ENCODE measurements around the gene ADAMTS16.
A peak's percentile ranks its signal among the peaks of the same experiment; 100 is the strongest.

Gene ADAMTS16

DNA sequence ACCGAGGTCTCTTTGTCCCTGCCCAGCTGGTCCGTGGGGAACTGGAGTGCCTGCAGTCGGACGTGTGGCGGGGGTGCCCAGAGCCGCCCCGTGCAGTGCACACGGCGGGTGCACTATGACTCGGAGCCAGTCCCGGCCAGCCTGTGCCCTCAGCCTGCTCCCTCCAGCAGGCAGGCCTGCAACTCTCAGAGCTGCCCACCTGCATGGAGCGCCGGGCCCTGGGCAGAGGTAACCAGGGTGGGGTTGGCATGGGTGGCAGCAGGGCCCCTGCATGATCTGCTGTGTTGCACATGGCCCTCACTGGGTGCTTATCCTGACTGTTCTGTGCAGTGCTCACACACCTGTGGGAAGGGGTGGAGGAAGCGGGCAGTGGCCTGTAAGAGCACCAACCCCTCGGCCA lies 163.1 kb downstream of the ADAMTS16 start:
- no peak overlapping the region for H3K4me3 ChIP-seq (ENCODE audit: low read depth, low read length)
- DNase-seq (ENCODE audit: low read depth, low spot score) = no peak
- in situ Hi-C loops (cut with HindIII; ENCODE audit: low sequenced_read_pairs) = no loop called here
- no peak for TF ChIP-seq CTCF (IDR thresholded peaks at IDR 0.05; ENCODE audit: low read depth, low read length)

DNA sequence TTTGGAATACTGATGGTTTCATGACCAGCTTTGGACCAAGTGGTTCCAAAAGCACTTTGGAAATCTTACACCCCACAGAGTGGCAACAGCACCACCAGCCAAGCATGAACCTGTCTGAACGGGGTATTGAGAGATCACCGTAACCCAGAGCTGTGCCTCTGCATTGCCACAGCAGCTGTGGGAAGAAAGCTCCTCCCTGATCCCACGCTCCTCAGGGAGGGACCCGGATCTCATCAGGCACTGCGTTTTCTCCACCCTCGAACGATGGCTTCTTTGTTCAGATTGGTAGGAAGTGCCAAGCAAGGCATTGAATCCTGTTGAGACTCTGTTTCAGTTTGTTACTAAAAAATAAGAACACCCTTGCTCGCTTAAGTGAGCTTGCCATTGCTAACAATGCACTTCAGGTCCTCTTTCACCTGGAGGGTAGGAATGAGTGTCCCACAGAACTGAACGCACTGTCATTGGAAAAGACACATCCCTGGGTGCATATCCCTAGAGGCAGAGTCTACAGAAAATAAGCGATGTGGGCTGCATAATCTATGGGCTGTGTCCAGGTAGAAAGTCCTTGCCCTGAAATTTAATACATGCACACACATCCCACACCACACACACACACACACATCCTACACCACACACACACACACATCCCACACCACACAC lies 164.4 kb downstream of the ADAMTS16 start:
- no peak for DNase-seq (ENCODE audit: low read depth, low spot score)
- in situ Hi-C loops (cut with HindIII; ENCODE audit: low sequenced_read_pairs) = no loop called here
- no peak for TF ChIP-seq CTCF (IDR thresholded peaks at IDR 0.05; ENCODE audit: low read depth, low read length)
- H3K4me3 ChIP-seq (ENCODE audit: low read depth, low read length) = no peak overlapping the region

- H3K4me3 ChIP-seq (ENCODE audit: low read depth, low read length) = no peak overlapping the region
- in situ Hi-C loops (cut with HindIII; ENCODE audit: low sequenced_read_pairs) = no loop called here
- peak; percentile 31 for DNase-seq (ENCODE audit: low read depth, low spot score)
- TF ChIP-seq CTCF (IDR thresholded peaks at IDR 0.05; ENCODE audit: low read depth, low read length) = no peak
These were observed 166.6 kb downstream of the ADAMTS16 start for GRCh38 chr5:5306696-5307095.

GRCh38 chr5:5308319-5308718 lies 168.2 kb downstream of the ADAMTS16 start:
- in situ Hi-C loops (cut with HindIII; ENCODE audit: low sequenced_read_pairs) = no loop called here
- no peak for DNase-seq (ENCODE audit: low read depth, low spot score)
- H3K4me3 ChIP-seq (ENCODE audit: low read depth, low read length) = no peak overlapping the region
- no peak for TF ChIP-seq CTCF (IDR thresholded peaks at IDR 0.05; ENCODE audit: low read depth, low read length)

DNA sequence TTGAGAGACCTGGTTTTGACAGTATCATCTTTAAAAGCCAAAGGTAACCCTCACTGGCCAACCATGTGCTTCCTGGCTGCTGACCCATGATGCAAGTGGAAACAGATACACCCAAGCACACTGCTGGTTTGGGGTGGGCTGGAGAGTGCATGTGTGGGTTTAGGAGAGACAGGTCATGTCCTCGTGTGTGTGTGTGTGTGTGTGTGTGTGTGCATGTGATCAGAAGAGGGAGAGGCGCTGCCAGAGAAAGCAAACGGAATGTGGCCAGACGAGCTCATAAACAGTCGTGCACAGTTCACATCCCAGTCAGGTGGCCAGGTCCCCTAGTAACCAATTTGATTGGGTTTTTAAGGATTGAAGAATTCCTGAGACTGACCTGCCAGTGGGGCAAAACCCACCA lies 169.5 kb downstream of the ADAMTS16 start:
- no peak for TF ChIP-seq CTCF (IDR thresholded peaks at IDR 0.05; ENCODE audit: low read depth, low read length)
- no peak for DNase-seq (ENCODE audit: low read depth, low spot score)
- in situ Hi-C loops (cut with HindIII; ENCODE audit: low sequenced_read_pairs) = no loop called here
- H3K4me3 ChIP-seq (ENCODE audit: low read depth, low read length) = no peak overlapping the region

- DNase-seq (ENCODE audit: low read depth, low spot score) = peak; percentile 70
These were observed 173.0 kb downstream of the ADAMTS16 start for GRCh38 chr5:5313101-5313635.

More at GRCh38 chr5:5313101-5313635, 173.0 kb downstream of the ADAMTS16 start:
- no peak for TF ChIP-seq CTCF (IDR thresholded peaks at IDR 0.05; ENCODE audit: low read depth, low read length)
- H3K4me3 ChIP-seq (ENCODE audit: low read depth, low read length) = no peak overlapping the region
- in situ Hi-C loops (cut with HindIII; ENCODE audit: low sequenced_read_pairs) = no loop called here
